ENCODE results near the gene ZNF438. TPM values are rescaled to one million over a fixed set of nuclear protein-coding genes. Genes with fewer than 3 reads are reported as not detected.

The ZNF438 gene
- total RNA-seq, 2 donors from 2014 or later, result 10.6 to 14.5 TPM

GRCh38 chr10:30830315-30831230 lies 201.1 kb downstream of the ZNF438 start:
- H3K4me1 ChIP-seq (ENCODE audit: control insufficient read depth in 1 of 2, low read depth in 2 of 2), result peaks cover 0 to 15% of the 10 kb centered on the region in 2 donors
- DNase-seq (ENCODE audit: low spot score) (no peak), ATAC-seq (ENCODE audit: insufficient number of reproducible peaks, low FRiP score, low read depth) (no peak)
- H3K4me3 ChIP-seq, result no peak overlapping the region
- no peaks in the 10 kb centered on the region for H3K27me3 ChIP-seq (replicated peaks; ENCODE audit: insufficient read depth)
- TF ChIP-seq CTCF (IDR thresholded peaks at IDR 0.05), result no peak
- H3K36me3 ChIP-seq, result no peaks in the 10 kb centered on the region
- H3K27ac ChIP-seq, result no peak overlapping the region
- no peaks in the 10 kb centered on the region for H3K9me3 ChIP-seq

GRCh38 chr10:30829901-30830300 lies 201.8 kb downstream of the ZNF438 start:
- no peak for DNase-seq (ENCODE audit: low spot score)
- Histone ChIP-seq H3K27ac (no peak overlapping the region), H3K27me3 (replicated peaks; ENCODE audit: insufficient read depth) (no peaks in the 10 kb centered on the region), H3K4me1 (ENCODE audit: control insufficient read depth in 1 of 2, low read depth in 2 of 2) (peaks cover 0 to 15% of the 10 kb centered on the region in 2 donors), H3K9me3 (no peaks in the 10 kb centered on the region), H3K36me3 (no peaks in the 10 kb centered on the region), H3K4me3 (no peak overlapping the region)
- no peak for ATAC-seq (ENCODE audit: insufficient number of reproducible peaks, low FRiP score, low read depth)
- no peak for TF ChIP-seq CTCF (IDR thresholded peaks at IDR 0.05)

- H3K9me3 ChIP-seq, result no peaks in the 10 kb centered on the region
- no peaks in the 10 kb centered on the region for H3K27me3 ChIP-seq (replicated peaks; ENCODE audit: insufficient read depth)
- ATAC-seq (ENCODE audit: insufficient number of reproducible peaks, low FRiP score, low read depth) (no peak), DNase-seq (ENCODE audit: low spot score) (no peak)
- TF ChIP-seq CTCF (IDR thresholded peaks at IDR 0.05), result no peak
- no peak overlapping the region for H3K4me3 ChIP-seq
- no peak overlapping the region for H3K27ac ChIP-seq
- H3K4me1 ChIP-seq (ENCODE audit: control insufficient read depth in 1 of 2, low read depth in 2 of 2), result peaks cover 0 to 15% of the 10 kb centered on the region in 2 donors
- no peaks in the 10 kb centered on the region for H3K36me3 ChIP-seq
Observed at GRCh38 chr10:30828680-30829079, 203.0 kb downstream of the ZNF438 start.

GRCh38 chr10:30828164-30828563 lies 203.5 kb downstream of the ZNF438 start:
- no peak for ATAC-seq (ENCODE audit: insufficient number of reproducible peaks, low FRiP score, low read depth)
- TF ChIP-seq CTCF (IDR thresholded peaks at IDR 0.05), result no peak
- Histone ChIP-seq H3K36me3 (no peaks in the 10 kb centered on the region), H3K27me3 (replicated peaks; ENCODE audit: insufficient read depth) (no peaks in the 10 kb centered on the region), H3K4me3 (no peak overlapping the region), H3K4me1 (ENCODE audit: control insufficient read depth in 1 of 2, low read depth in 2 of 2) (peaks cover 0 to 15% of the 10 kb centered on the region in 2 donors), H3K9me3 (no peaks in the 10 kb centered on the region), H3K27ac (no peak overlapping the region)
- no peak for DNase-seq (ENCODE audit: low spot score)

- Histone ChIP-seq H3K27me3 (replicated peaks; ENCODE audit: insufficient read depth) (no peaks in the 10 kb centered on the region), H3K4me3 (no peak overlapping the region), H3K27ac (no peak overlapping the region), H3K9me3 (no peaks in the 10 kb centered on the region), H3K36me3 (no peaks in the 10 kb centered on the region), H3K4me1 (ENCODE audit: control insufficient read depth in 1 of 2, low read depth in 2 of 2) (peaks cover 0 to 15% of the 10 kb centered on the region in 2 donors)
- ATAC-seq (ENCODE audit: insufficient number of reproducible peaks, low FRiP score, low read depth), result no peak
- TF ChIP-seq CTCF (IDR thresholded peaks at IDR 0.05), result no peak
- no peak for DNase-seq (ENCODE audit: low spot score)
Observed at GRCh38 chr10:30827531-30828120, 204.0 kb downstream of the ZNF438 start.
